Prostate gland (tissue), 2 donors: ENCODE results near the gene SH3BP4.

Experiments used
- CTCF ChIP-seq, 4 experiments: fragments of 200-600 bp in 2 of 4; fragments of 450-650 bp in 2 of 4; sonication (generic) in 2 of 4; IDR thresholded peaks; 1 replicate in 3 of 4; 2 replicates in 1 of 4; pipeline ENCODE4 v1.5.1; 2016 to 2019; ENCODE audit warnings: antibody characterized with exemption in 4 of 4, mild to moderate bottlenecking in 2 of 4, moderate library complexity in 2 of 4
- POLR2A ChIP-seq: fragments of 450-650 bp; IDR thresholded peaks from one replicate; pipeline ENCODE4 v1.6.1; 2016; ENCODE audit warnings: antibody characterized with exemption, mild to moderate bottlenecking
- POLR2AphosphoS5 ChIP-seq: sonication (generic); formaldehyde crosslinking; IDR thresholded peaks from one replicate; pipeline ENCODE4 v1.6.1; 2017; ENCODE audit warnings: antibody characterized with exemption

DNA sequence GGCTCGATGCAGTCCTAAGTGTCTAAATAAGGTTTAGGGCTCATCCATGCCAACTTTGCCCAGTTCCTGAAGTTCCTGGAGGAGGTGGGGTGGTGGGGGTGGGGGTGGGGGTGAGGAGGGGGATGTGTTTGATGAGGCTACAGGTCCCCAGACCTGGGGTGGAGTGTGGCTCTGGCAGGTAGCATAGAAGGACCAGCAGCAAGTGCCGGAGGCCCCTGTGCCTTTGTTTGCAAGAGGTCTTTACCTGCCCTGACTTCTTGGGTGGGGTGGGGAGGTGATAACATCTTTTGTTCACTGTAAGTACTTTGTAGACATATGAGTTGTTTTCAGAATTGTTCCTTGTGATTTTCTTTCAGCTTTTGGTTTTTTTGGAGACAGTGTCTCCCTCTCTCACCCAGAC is 10.0 kb downstream of the SH3BP4 start:
- no peak for TF ChIP-seq POLR2AphosphoS5
- no peak for TF ChIP-seq CTCF (IDR thresholded peaks at IDR 0.05)
- TF ChIP-seq POLR2A: no peak
